Osteoblast (primary cell): ENCODE measurements around the gene ZBTB11. TPM values are rescaled to one million over a fixed set of nuclear protein-coding genes. Genes with fewer than 3 reads are reported as not detected.

ENCODE experiments used
- DNase-seq: peaks from one replicate; pipeline ENCODE4 v3.0.0; 2011; ENCODE audit warnings: low spot score, mixed read lengths; ENCODE audit not compliant: insufficient read length; ENCODE audit errors: missing footprints
- H2AFZ ChIP-seq: 2 replicates; pipeline ENCODE4 v1.6.0; 2011; ENCODE audit warnings: mild to moderate bottlenecking, low read length
- H3K27ac ChIP-seq: 2 replicates; pipeline ENCODE4 v1.5.1; 2011; ENCODE audit warnings: mild to moderate bottlenecking, low read depth, low read length, moderate library complexity
- H3K27me3 ChIP-seq: 2 replicates; pipeline ENCODE4 v1.6.0; 2012; ENCODE audit warnings: mild to moderate bottlenecking, control low read depth, inconsistent platforms, low read length, moderate library complexity; ENCODE audit not compliant: insufficient read depth
- H3K36me3 ChIP-seq: 2 replicates; pipeline ENCODE4 v1.5.1; 2011; ENCODE audit warnings: mild to moderate bottlenecking, low read length, control low read depth, moderate library complexity; ENCODE audit not compliant: insufficient read depth
- H3K4me1 ChIP-seq: 2 replicates; pipeline ENCODE4 v1.5.1; 2011; ENCODE audit warnings: mild to moderate bottlenecking, low read length, control low read depth, moderate library complexity; ENCODE audit not compliant: insufficient read depth
- H3K4me2 ChIP-seq: 2 replicates; pipeline ENCODE4 v1.6.0; 2011; ENCODE audit warnings: mild to moderate bottlenecking, low read length; ENCODE audit not compliant: insufficient read depth
- H3K4me3 ChIP-seq: fragments of 200-600 bp; sonication (generic); 3 replicates; pipeline ENCODE4 v1.5.1; 2012; ENCODE audit warnings: mild to moderate bottlenecking, low read length, inconsistent platforms; ENCODE audit not compliant: insufficient read depth
- H3K79me2 ChIP-seq: 2 replicates; pipeline ENCODE4 v1.6.0; 2012; ENCODE audit warnings: mild to moderate bottlenecking, low read length, control low read depth, inconsistent platforms; ENCODE audit not compliant: insufficient read depth
- H3K9me3 ChIP-seq: 2 replicates; pipeline ENCODE4 v1.5.1; 2011; ENCODE audit warnings: low read depth, low read length, control low read depth
- H4K20me1 ChIP-seq: 2 replicates; pipeline ENCODE4 v1.6.0; 2012; ENCODE audit warnings: mild to moderate bottlenecking, low read length, control low read depth; ENCODE audit not compliant: insufficient read depth
- CTCF ChIP-seq: IDR thresholded peaks from 2 replicates; pipeline ENCODE4 v1.5.1; 2011; ENCODE audit warnings: mild to moderate bottlenecking, low read depth, low read length, moderate library complexity; ENCODE audit errors: extremely low read depth
- total RNA-seq: library from RNA; depleted of rRNA; stranded (reverse); fragments of >200 nt; gene quantifications from 2 replicates; pipeline ENCODE4 v1.2.3, GENCODE V29; 2012

The ZBTB11 gene
- 22.8 and 23.3 TPM in 2 replicates for total RNA-seq

- Histone ChIP-seq H3K4me3 (peak within 1 kb of the TSS; percentile 96), H3K79me2 (peaks cover 47% of the 10 kb centered on the region), H3K4me1 (peaks cover 21% of the 10 kb centered on the region), H3K27me3 (no peaks in the 10 kb centered on the region), H3K4me2 (peak within 1 kb of the TSS; percentile 89), H4K20me1 (peaks cover 26% of the 10 kb centered on the region), H3K36me3 (peaks cover 22% of the 10 kb centered on the region), H3K9me3 (no peaks in the 10 kb centered on the region), H2AFZ (peak within 1 kb of the TSS; percentile 92), H3K27ac (peak within 1 kb of the TSS; percentile 92)
- peak; percentile 68 for TF ChIP-seq CTCF
- DNase-seq = peak; percentile 97
Measured at GRCh38 chr3:101676765-101677435, at the start of gene ZBTB11. TSS of gene ZBTB11 (minus strand) at chr3:101677132. CDS start at chr3:101676914, 218 bp downstream.

- H4K20me1 ChIP-seq = no peaks in the 10 kb centered on the region
- no peak for TF ChIP-seq CTCF
- peaks cover 20% of the 10 kb centered on the region for H3K79me2 ChIP-seq
- DNase-seq = no peak
- H3K4me3 ChIP-seq = peak overlapping the region; percentile 92
- peak overlapping the region; percentile 93 for H3K4me2 ChIP-seq
- H2AFZ ChIP-seq = peak overlapping the region; percentile 98
- peak overlapping the region; percentile 81 for H3K27ac ChIP-seq
- H3K9me3 ChIP-seq = no peaks in the 10 kb centered on the region
- peaks cover 11% of the 10 kb centered on the region for H3K4me1 ChIP-seq
- no peaks in the 10 kb centered on the region for H3K27me3 ChIP-seq
- H3K36me3 ChIP-seq = peaks cover 15% of the 10 kb centered on the region
Measured at GRCh38 chr3:101725890-101726275, 49.0 kb upstream of the ZBTB11 start.

- H3K4me1 ChIP-seq = peaks cover 11% of the 10 kb centered on the region
- peak overlapping the region; percentile 81 for H3K27ac ChIP-seq
- DNase-seq = no peak
- peak overlapping the region; percentile 92 for H3K4me3 ChIP-seq
- H4K20me1 ChIP-seq = no peaks in the 10 kb centered on the region
- H3K27me3 ChIP-seq = no peaks in the 10 kb centered on the region
- H3K36me3 ChIP-seq = peaks cover 15% of the 10 kb centered on the region
- H3K79me2 ChIP-seq = peaks cover 20% of the 10 kb centered on the region
- peak overlapping the region; percentile 98 for H2AFZ ChIP-seq
- H3K9me3 ChIP-seq = no peaks in the 10 kb centered on the region
- peak overlapping the region; percentile 93 for H3K4me2 ChIP-seq
- TF ChIP-seq CTCF = no peak
Measured at GRCh38 chr3:101725194-101725889, 48.4 kb upstream of the ZBTB11 start.
